Caki2 (cell line): ENCODE data around the gene POLR3K. TPM values are rescaled to one million over a fixed set of nuclear protein-coding genes. Genes with fewer than 3 reads are reported as not detected.

ENCODE experiments used
- DNase-seq: peaks from one replicate; pipeline ENCODE4 v3.0.0-alpha.2; 2015; ENCODE audit warnings: low read depth
- in situ Hi-C: cut with HindIII; loops from 2 replicates; pipeline ENCODE4 v1.10.0; 2016; ENCODE audit warnings: low sequenced_read_pairs, low pct_unique_long_range_greater_than_20kb, mixed read lengths
- total RNA-seq: library from RNA; depleted of rRNA; stranded (reverse); fragments of >200 nt; shearing (Covaris generic); gene quantifications from 2 replicates; pipeline ENCODE4 v1.2.3, GENCODE V29; 2014; ENCODE audit warnings: low replicate concordance

The POLR3K gene
- total RNA-seq, 1 experiment from 2014 or later, result 32.3 TPM

DNA sequence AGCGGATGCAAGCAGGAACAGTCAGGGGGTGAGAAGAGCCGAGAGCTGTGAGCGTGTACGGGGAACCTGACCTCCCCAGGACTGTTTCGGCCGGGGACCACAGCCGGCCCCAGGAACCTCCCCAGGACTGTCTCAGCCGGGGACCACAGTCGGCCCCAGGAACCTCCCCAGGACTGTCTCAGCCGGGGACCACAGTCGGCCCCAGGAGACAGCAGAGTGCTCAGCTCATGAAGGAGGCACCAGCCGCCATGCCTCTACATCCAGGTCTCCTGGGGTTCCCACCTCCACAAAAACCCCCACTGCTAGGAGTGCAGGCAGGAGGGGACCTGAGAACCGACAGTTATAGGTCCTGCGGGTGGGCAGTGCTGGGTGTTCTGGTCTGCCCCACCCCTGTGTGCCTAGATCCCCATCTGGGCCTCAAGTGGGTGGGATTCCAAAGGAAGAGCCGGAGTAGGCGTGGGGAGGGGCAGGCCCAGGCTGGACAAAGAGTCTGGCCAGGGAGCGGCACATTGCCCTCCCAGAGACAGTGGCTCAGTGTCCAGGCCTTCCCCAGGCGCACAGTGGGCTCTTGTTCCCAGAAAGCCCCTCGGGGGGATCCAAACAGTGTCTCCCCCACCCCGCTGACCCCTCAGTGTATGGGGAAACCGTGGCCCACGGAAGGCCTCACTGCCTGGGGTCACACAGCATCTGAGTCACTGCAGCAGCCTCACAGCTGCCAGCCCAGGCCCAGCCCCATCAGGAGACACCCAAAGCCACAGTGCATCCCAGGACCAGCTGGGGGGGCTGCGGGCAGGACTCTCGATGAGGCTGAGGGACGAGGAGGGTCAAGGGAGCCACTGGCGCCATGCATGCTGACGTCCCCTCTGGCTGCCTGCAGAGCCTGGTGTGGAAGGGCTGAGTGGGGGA is 14.7 kb upstream of the POLR3K start:
- in situ Hi-C loops, result no loop called here
- DNase-seq, result no peak

DNA sequence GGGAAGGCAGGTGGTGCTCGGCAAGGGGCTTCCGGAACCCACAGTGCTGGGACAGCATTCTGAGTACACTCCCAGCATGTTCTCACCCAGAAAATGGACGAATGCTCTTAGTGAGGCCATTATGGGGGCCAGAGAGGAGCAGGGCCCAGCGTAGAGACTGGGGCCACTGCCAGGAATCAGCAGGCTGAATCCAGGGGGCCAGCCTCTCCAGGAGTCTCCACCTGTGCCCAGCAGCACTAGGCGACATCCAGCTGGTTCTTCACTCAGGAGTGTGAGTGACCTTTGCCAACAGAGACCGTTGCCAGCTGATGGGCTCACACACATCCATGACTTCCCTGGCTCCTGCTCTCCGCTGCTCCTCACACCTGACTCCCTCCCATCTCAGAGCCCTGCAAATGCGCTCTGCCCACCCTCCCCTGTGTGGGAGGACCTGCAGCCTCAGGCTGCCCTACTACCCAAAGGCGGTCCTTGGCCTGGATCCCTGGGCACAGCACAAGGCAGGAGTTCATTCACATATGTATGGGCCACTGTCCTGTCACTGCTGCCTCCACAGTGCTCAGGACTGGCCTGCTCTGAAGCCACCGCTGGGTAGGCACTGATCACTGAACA is 13.9 kb upstream of the POLR3K start:
- no peak for DNase-seq
- in situ Hi-C loops, result no loop called here

- in situ Hi-C loops, result no loop called here
- DNase-seq, result no peak
Observed at GRCh38 chr16:66309-67182, 13.1 kb upstream of the POLR3K start.

GRCh38 chr16:65745-66144 is 12.3 kb upstream of the POLR3K start:
- peak; percentile 75 for DNase-seq
- in situ Hi-C loops, result no loop called here

GRCh38 chr16:64914-65255 is 11.5 kb upstream of the POLR3K start:
- no peak for DNase-seq
- in situ Hi-C loops, result no loop called here

DNA sequence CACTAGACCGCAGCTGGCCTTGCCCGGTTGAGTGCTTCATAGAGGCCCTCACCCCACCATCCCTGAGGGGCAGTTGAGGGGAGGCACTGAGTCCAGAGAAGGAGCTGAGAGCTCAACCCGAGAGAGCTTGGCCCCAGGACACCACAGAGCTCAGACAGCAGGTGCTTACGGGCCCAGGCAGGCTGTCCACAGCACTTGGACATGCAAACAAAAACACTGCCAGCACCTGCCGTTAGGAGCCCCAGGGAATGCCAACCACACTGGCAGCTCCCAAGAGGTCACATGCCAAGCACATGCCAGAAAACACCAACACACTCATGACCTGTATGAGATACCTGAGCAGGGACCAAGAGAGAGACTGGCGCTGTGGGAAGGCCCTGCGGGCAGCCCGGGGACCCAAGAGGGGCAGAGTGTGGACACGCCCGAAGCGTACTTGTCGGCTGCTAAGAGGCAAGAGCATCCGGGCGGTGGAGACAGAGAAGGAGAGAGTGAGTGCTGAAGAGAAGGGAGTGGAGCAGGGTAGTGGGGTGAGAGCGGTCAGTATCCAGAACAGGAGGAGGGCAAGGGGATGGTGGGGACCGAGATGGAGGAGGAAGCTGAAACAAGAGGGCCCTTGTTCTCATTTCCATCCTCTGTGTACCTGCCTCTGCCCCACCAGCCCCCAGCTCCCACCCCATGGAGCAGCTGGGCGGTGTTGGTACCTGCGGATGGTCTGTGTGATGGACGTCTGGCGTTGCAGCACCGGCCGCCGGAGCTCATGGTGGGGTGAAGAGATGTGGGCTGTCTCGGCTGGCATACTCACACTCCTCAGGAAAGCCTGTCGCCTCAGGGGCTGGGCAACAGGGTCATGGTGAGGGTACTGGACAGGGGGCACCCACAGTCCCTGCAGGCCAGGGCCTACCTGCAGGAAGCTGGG is 10.8 kb upstream of the POLR3K start:
- in situ Hi-C loops, result no loop called here

DNA sequence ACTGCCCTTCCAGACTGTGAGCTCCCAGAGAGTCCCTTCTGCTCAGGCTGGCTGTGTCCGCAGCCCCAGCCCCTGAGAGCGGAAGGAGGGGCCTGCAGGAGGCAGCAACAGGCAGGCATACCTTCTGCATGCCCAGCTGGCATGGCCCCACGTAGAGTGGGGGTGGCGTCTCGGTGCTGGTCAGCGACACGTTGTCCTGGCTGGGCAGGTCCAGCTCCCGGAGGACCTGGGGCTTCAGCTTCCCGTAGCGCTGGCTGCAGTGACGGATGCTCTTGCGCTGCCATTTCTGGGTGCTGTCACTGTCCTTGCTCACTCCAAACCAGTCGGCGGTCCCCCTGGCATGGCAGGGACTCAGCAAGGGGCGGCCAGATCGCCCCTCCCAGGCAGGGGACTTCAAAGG is 10.1 kb upstream of the POLR3K start:
- in situ Hi-C loops, result no loop called here
- no peak for DNase-seq

More for the DNA sequence above, 10.8 kb upstream of the POLR3K start:
- no peak for DNase-seq

DNA sequence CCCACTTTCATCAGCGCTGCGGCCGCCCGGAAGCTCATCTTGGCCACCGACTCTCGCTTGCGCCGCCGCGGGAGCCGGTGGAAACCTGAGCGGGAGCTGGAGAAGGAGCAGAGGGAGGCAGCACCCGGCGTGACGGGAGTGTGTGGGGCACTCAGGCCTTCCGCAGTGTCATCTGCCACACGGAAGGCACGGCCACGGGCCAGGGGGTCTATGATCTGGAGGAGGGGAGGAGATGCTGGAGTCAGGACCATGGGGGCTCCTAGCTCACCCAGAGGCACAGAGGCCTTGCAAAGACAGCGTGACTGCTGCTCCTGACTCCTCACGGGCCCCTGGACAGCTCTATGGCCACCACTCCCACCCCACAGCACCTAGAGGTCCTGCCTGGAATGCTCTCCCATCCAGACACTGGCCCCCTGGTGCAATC is 9.6 kb upstream of the POLR3K start:
- in situ Hi-C loops, result no loop called here
- DNase-seq, result no peak

GRCh38 chr16:62283-62967 is 9.0 kb upstream of the POLR3K start:
- in situ Hi-C loops, result no loop called here
- no peak for DNase-seq

DNA sequence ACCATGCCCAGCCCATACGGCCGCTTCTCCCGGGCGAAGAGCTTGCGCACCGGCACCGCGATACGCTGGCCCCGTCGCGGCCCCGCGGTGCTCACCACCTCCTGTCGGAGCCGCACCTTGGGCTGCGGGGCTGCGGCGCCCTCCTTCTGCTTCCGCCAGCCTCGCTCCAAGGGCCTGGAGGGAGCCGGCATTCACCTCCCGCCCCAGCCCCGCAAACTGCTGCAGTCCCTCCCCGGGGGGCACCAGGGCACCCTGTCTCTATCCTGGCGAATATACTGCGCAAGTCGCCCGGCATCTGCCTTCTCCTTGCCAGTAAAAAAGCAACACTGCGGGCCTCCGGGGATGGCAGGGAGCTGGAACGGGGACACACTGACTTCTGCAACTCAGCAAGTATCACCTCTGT is 8.5 kb upstream of the POLR3K start:
- no peak for DNase-seq
- in situ Hi-C loops, result no loop called here

GRCh38 chr16:60929-61878 is 7.8 kb upstream of the POLR3K start:
- no peak for DNase-seq

GRCh38 chr16:60166-60565 is 6.8 kb upstream of the POLR3K start:
- in situ Hi-C loops, result no loop called here
- DNase-seq, result no peak

More at GRCh38 chr16:60929-61878, 7.8 kb upstream of the POLR3K start:
- in situ Hi-C loops, result no loop called here

GRCh38 chr16:59440-60059 is 6.1 kb upstream of the POLR3K start:
- in situ Hi-C loops, result no loop called here
- DNase-seq, result no peak

- no peak for DNase-seq
- in situ Hi-C loops, result no loop called here
Observed at GRCh38 chr16:58491-59439, 5.4 kb upstream of the POLR3K start.

GRCh38 chr16:57711-58110 is 4.3 kb upstream of the POLR3K start:
- in situ Hi-C loops, result no loop called here
- no peak for DNase-seq
